Ascending aorta (tissue), 2 donors: Measurements from ENCODE around the gene PPP6R3. TPM values are rescaled to one million over a fixed set of nuclear protein-coding genes. Genes with fewer than 3 reads are reported as not detected.
"Not testable (repeated sequence)": the region's sequence is repeated elsewhere in the genome, so short reads cannot be mapped to it uniquely, and the experiment has no call there.

Experiments
- DNase-seq, 2 donors: peaks; one replicate each; pipeline ENCODE4 v3.0.0-alpha.2; 2019; ENCODE audit warnings: low spot score in 2 of 2
- H3K27ac ChIP-seq, 2 donors: fragments of 200-600 bp; sonication (generic); one replicate each; pipeline ENCODE4 v1.5.1; 2016 to 2017; ENCODE audit warnings: mild to moderate bottlenecking in 1 of 2
- H3K27me3 ChIP-seq: fragments of 200-600 bp; sonication (generic); one replicate; pipeline ENCODE4 v1.5.1; 2017
- H3K36me3 ChIP-seq, 2 donors: fragments of 200-600 bp; sonication (generic); one replicate each; pipeline ENCODE4 v1.5.1; 2016
- H3K4me1 ChIP-seq, 2 donors: fragments of 200-600 bp; sonication (generic); one replicate each; pipeline ENCODE4 v1.5.1; 2016 to 2017; ENCODE audit warnings: mild to moderate bottlenecking in 1 of 2
- H3K4me3 ChIP-seq, 2 donors: fragments of 200-600 bp; sonication (generic); one replicate each; pipeline ENCODE4 v1.5.1; 2016 to 2017; ENCODE audit warnings: mild to moderate bottlenecking in 1 of 2
- H3K9me3 ChIP-seq, 2 donors: fragments of 200-600 bp; sonication (generic); one replicate each; pipeline ENCODE4 v1.5.1; 2016
- intact Hi-C: fragments of 100-400 bp; cut with DNase I; formaldehyde crosslinking; loops from one replicate; pipeline ENCODE4 v1.15.1; 2023
- total RNA-seq: library from RNA; depleted of rRNA; stranded (reverse); fragments of >200 nt; gene quantifications from one replicate; pipeline ENCODE4 v1.1.0, GENCODE V29; 2016
- TF ChIP-seq, protein P1 (sequence below), 3 experiments: fragments of 200-600 bp in 2 of 3; fragments of 450-650 bp in 1 of 3; sonication (generic) in 2 of 3; IDR thresholded peaks; one replicate each; pipeline ENCODE4 v1.5.1; 2016 to 2019; ENCODE audit warnings: antibody characterized with exemption in 3 of 3, mild to moderate bottlenecking in 1 of 3, moderate library complexity in 1 of 3

The PPP6R3 gene
- total RNA-seq, 1 donor from 2014 or later, result 94.7 TPM

DNA sequence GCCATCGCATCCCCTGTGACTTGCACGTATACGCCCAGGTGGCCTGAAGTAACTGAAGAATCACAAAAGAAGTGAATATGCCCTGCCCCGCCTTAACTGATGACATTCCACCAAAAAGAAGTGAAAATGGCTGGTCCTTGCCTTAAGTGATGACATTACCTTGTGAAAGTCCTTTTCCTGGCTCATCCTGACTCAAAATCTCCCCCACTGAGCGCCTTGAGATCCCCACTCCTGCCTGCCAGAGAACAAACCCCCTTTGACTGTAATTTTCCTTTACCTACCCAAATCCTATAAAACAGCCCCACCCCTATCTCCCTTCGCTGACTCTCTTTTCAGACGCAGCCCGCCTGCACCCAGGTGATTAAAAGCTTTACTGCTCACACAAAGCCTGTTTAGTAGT, 171.8 kb downstream of the PPP6R3 start:
- H3K36me3 ChIP-seq, H3K27ac ChIP-seq, intact Hi-C loops, H3K4me3 ChIP-seq, H3K27me3 ChIP-seq, H3K9me3 ChIP-seq, DNase-seq, H3K4me1 ChIP-seq: not testable (repeated sequence)

- no peaks in the 10 kb centered on the region for H3K36me3 ChIP-seq
- intact Hi-C loops, result no loop called here
- TF ChIP-seq, protein P1, sequence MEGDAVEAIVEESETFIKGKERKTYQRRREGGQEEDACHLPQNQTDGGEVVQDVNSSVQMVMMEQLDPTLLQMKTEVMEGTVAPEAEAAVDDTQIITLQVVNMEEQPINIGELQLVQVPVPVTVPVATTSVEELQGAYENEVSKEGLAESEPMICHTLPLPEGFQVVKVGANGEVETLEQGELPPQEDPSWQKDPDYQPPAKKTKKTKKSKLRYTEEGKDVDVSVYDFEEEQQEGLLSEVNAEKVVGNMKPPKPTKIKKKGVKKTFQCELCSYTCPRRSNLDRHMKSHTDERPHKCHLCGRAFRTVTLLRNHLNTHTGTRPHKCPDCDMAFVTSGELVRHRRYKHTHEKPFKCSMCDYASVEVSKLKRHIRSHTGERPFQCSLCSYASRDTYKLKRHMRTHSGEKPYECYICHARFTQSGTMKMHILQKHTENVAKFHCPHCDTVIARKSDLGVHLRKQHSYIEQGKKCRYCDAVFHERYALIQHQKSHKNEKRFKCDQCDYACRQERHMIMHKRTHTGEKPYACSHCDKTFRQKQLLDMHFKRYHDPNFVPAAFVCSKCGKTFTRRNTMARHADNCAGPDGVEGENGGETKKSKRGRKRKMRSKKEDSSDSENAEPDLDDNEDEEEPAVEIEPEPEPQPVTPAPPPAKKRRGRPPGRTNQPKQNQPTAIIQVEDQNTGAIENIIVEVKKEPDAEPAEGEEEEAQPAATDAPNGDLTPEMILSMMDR (IDR thresholded peaks at IDR 0.05), result no peak
- no peaks in the 10 kb centered on the region for H3K4me1 ChIP-seq
- H3K9me3 ChIP-seq, result no peaks in the 10 kb centered on the region
- no peak overlapping the region for H3K27ac ChIP-seq
- no peak for DNase-seq
- no peak overlapping the region for H3K4me3 ChIP-seq
- no peaks in the 10 kb centered on the region for H3K27me3 ChIP-seq
Observed at GRCh38 chr11:68632802-68633201, 172.2 kb downstream of the PPP6R3 start.

DNA sequence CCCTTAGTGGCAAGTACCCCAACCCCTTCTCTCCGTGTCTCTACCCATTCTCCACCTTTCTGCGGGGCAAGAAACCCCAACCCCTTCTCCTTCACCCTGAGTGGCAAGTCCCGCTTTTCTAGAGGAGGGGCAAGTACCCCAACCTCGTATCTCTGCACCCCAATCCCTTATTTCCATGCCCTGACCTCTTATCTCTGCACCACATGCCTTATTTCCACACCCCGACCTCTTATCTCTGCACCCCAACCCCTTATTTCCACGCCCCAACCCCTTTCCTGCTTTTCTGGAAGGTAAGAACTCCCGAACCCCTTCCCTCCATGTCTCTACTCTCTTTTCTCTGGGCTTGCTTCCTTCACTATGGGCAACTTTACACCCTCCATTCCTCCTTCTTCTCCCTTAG, 174.1 kb downstream of the PPP6R3 start:
- DNase-seq, H3K36me3 ChIP-seq, H3K4me1 ChIP-seq, H3K4me3 ChIP-seq, H3K27ac ChIP-seq, H3K9me3 ChIP-seq, intact Hi-C loops, H3K27me3 ChIP-seq: not testable (repeated sequence)

DNA sequence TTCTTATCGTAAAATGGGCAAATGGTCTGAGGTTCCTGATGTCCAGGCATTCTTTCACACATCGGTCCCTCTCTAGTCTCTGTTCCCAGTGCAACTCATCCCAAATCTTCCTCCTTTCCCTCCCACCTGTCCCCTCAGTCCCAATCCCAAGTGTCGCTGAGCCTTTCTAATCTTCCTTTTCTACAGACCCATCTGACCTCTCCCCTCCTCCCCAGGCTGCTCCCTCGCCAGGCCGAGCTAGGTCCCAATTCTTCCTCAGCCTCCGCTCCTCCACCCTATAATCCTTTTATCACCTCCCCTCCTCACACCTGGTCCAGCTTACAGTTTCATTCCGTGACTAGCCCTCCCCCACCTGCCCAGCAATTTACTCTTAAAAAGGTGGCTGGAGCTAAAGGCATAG, 174.6 kb downstream of the PPP6R3 start:
- H3K27ac ChIP-seq, H3K4me3 ChIP-seq, intact Hi-C loops, H3K9me3 ChIP-seq, H3K36me3 ChIP-seq, H3K27me3 ChIP-seq, DNase-seq, H3K4me1 ChIP-seq: not testable (repeated sequence)

GRCh38 chr11:68635883-68636282, 175.3 kb downstream of the PPP6R3 start:
- H3K36me3 ChIP-seq, H3K27me3 ChIP-seq, H3K4me1 ChIP-seq, DNase-seq, H3K9me3 ChIP-seq, H3K4me3 ChIP-seq, intact Hi-C loops, H3K27ac ChIP-seq: not testable (repeated sequence)

- H3K36me3 ChIP-seq, H3K27me3 ChIP-seq, intact Hi-C loops, DNase-seq, H3K4me1 ChIP-seq, H3K4me3 ChIP-seq, H3K9me3 ChIP-seq, H3K27ac ChIP-seq: not testable (repeated sequence)
Observed at GRCh38 chr11:68639322-68639721, 178.8 kb downstream of the PPP6R3 start.

GRCh38 chr11:68641880-68642279, 181.3 kb downstream of the PPP6R3 start:
- H3K27ac ChIP-seq, result no peak overlapping the region
- intact Hi-C loops, result no loop called here
- no peak overlapping the region for H3K4me3 ChIP-seq
- peaks cover 0 to 8% of the 10 kb centered on the region in 2 donors for H3K9me3 ChIP-seq
- no peaks in the 10 kb centered on the region for H3K4me1 ChIP-seq
- no peaks in the 10 kb centered on the region for H3K27me3 ChIP-seq
- TF ChIP-seq, protein P1 (IDR thresholded peaks at IDR 0.05), result no peak
- no peaks in the 10 kb centered on the region for H3K36me3 ChIP-seq
- no peak for DNase-seq

GRCh38 chr11:68643585-68643984, 183.0 kb downstream of the PPP6R3 start:
- no peak for DNase-seq
- Histone ChIP-seq H3K27ac (no peak overlapping the region), H3K27me3 (no peaks in the 10 kb centered on the region), H3K9me3 (peaks cover 0 to 16% of the 10 kb centered on the region in 2 donors), H3K4me1 (no peaks in the 10 kb centered on the region), H3K36me3 (no peaks in the 10 kb centered on the region), H3K4me3 (no peak overlapping the region)
- TF ChIP-seq, protein P1 (IDR thresholded peaks at IDR 0.05), result no peak
- intact Hi-C loops, result no loop called here
